Left hindlimb (tissue), 1 donor: ENCODE results near the gene HTN1.
"Not testable (repeated sequence)": the region's sequence is repeated elsewhere in the genome, so short reads cannot be mapped to it uniquely, and the experiment has no call there.

Experiments used
- DNase-seq: peaks from one replicate; pipeline ENCODE4 v3.0.0-alpha.2; 2018

Gene HTN1

DNA sequence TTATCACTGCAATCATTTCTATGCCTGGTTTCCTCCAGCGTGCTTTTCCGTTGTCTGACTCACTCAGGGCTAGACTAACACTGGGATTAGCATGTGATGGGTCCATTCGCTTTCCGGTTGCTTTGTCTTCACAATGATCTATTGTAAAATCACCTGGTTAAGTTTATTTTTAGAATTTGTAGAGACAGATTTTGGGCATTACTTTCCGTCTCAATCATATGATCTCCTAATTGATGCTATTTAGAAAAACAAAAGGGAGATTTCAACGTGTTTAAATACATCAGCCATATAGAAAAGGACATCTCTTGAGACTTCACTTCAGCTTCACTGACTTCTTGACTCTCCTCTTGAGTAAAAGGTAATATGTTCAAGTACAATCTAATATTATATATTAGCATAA, at the start of gene HTN1:
TSS of gene HTN1 (plus strand) at position 301 of the 400 bp plus-strand sequence. CDS start 2,639 bp downstream, outside the sequence.
- DNase-seq = not testable (repeated sequence)

DNA sequence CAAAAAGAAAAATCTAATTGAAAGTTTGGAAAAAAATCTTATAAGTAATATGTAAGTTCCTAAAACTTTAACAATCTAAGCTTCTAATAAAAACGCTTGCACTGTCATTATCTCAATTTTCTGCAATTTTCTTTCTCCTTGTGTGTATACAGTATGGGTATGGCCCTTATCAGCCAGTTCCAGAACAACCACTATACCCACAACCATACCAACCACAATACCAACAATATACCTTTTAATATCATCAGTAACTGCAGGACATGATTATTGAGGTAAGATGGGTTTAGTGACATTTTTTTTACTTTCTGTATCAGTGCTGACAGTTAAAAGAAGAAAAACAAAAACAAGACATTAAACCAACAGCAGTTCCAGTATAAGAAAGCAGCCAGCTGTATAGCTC, 49.5 kb upstream of the HTN1 start:
- no peak for DNase-seq

DNA sequence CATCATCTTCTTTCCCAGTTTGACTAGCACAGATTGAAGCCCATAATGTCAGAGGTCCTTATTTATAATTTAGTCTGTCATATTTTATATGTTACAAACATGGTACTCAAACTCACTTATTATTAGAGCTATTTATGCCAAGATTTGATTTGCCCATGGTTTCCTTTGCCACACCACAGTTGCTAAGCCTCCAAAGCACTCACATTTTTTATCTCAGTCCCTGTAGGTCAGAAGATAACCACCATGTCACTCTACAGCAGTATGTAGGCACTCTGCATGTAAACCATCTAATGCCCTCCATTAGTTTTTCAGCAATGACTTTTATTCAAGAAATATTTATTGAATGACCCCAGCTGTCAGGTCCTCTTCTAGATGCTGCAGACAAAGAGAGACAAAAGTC, 47.7 kb upstream of the HTN1 start:
- no peak for DNase-seq

DNA sequence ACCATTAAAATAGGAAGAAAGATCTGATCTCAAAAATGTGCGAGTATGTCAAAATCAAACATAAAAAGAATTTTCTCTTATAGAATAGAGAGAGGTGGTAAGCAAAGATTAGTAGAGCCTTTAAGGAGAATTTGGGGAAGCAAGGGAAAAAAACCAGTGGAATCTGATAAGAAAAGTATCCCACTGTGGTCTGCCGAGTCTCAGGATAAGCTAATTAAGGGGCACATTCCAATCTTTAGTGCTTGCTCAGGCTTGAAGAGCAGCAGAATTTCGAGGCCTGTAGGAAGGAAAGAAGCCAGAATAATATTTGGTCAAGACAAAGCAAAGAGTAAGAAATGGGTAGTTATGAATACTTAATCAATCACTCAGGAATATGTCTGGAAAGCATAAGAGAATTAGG, 41.5 kb upstream of the HTN1 start:
- no peak for DNase-seq

GRCh38 chr4:70019006-70019405, 31.2 kb upstream of the HTN1 start:
- DNase-seq = not testable (repeated sequence)

- DNase-seq = no peak
These were observed 27.0 kb upstream of the HTN1 start for GRCh38 chr4:70023218-70023617.

DNA sequence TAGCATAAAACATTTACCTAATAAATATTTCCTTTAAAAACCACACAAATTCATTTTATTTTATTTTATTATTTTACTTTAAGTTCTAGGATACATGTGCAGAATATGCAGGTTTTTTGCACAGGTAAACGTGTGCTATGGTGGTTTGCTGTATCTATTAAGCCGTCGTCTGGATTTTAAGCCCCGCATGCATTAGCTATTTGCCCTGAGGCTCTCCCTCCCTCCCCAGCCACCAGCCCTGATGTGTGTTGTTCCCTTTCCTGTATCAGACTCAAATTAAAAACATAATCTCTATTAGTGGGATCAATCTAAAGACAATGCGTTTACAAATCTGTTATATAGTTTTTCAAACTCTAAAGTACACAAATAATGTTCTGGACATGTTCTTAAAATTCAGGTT, 23.2 kb upstream of the HTN1 start:
- DNase-seq = no peak

GRCh38 chr4:70028159-70028558, 22.1 kb upstream of the HTN1 start, which contains the start of gene HTN3:
HTN3 (plus strand) TSS chr4:70028459; CDS start chr4:70030741, 2,282 bp downstream.
- DNase-seq = not testable (repeated sequence)

DNA sequence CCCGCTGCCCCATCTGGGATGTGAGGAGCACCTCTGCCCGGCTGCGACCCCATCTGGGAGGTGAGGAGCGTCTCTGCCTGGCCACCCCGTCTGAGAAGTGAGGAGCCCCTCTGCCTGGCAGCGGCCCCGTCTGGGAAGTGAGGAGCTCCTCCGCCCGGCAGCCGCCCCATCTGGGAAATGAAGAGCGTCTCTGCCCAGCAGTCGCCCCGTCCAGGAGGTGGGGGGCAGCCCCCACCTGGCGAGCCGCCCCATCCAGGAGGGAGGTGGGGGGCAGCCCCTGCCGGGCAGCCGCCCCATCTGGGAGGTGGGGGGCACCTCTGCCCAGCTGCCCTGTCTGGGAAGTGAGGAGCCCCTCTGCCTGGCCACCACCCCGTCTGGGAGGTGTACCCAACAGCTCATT, 12.7 kb upstream of the HTN1 start:
- DNase-seq = not testable (repeated sequence)

GRCh38 chr4:70039928-70040327, 10.3 kb upstream of the HTN1 start:
- DNase-seq = not testable (repeated sequence)

DNA sequence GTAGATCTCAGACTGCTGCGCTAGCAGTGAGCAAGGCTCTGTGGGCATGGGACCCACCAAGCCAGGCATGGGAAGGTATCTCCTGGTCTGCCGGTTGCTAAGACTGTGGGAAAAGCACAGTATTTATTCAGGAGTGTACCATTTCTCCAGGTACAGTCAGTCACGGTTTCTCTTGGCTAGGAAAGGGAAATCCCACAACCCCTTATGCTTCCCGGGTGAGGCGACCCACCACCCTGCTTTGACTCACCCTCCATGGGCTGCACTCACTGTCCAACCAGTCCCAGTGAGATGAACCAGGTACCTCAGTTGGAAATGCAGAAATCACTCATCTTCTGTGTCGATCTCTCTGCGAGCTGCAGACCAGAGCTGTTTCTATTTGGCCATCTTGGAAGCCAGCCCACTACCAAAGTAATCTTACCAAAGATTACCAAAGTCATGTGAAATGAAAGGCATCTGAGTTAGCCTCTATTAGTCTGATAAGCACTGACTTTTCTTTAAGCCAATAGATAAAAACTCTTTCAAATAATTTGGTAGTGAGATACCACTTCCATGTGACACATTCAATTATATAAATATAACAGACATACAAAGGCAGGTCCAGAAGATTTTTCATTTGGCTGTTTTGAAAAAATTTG, 8.5 kb upstream of the HTN1 start:
- no peak for DNase-seq

DNA sequence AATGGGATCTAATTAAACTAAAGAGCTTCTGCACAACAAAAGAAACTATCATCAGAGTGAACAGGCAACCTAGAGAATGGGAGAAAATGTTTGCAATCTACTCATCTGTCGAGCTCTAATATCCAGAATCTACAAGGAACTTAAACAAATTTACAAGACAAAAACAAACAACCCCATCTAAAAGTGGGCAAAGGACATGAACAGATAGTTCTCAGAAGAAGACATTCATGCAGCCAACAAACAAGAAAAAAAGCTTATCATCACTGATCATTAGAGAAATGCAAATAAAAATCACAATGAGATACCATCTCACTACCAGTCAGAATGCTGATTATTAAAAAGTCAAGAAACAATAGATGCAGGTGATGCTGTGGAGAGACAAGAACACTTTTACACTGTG, 6.3 kb downstream of the HTN1 start:
- not testable (repeated sequence) for DNase-seq

GRCh38 chr4:70057651-70058050, 7.4 kb downstream of the HTN1 start:
- no peak for DNase-seq

DNA sequence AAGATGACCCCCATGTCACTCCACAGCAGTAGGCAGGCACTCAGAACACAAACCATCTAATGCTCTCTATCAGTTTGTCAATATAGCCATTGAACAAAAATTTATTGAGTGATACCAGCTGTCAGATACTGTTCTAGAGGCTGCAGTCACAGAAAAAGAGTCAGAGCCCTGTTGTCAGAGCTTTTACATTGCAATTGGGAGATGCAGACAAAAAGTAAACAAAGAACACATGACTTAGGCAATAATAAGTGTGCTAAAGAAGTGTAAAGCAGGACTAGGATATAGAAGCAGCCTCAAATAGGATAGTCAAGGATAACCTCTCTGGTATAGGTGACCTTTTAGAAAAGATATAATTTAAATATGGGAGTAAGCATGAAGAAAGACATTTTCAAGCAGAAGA, 8.9 kb downstream of the HTN1 start:
- no peak for DNase-seq

DNA sequence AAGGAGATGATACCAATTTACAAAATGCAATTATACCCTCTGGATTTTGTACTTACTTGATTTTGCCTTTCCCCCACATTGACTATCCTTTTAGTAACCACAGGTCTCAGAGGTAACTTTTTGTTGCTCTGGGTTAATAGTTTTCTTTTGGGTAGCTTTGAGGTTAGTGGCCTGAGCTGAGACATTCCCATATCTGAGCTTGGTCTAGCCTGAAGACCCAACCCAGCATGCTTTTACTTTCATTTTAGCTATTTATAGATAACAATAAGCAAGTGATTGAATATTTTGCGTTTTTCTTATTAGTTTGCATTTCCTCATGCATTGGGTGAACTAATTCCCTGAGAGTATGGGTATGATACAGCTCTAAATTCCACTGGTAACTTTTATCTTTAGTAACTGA, 11.8 kb downstream of the HTN1 start:
- DNase-seq = no peak

GRCh38 chr4:70080205-70080604, 30.0 kb downstream of the HTN1 start:
- DNase-seq = no peak

GRCh38 chr4:70099206-70099605, 49.0 kb downstream of the HTN1 start:
- no peak for DNase-seq
